Measurements from ENCODE around the gene SLC35F3. TPM values are rescaled to one million over a fixed set of nuclear protein-coding genes. Genes with fewer than 3 reads are reported as not detected.

The SLC35F3 gene
- total RNA-seq, 2 experiments from 2014 or later, result 0.08 TPM; not detected in 1

- Mint-ChIP-seq H3K36me3 (ENCODE audit: low read depth) (no peaks in the 10 kb centered on the region), H3K27me3 (peaks cover 2% of the 10 kb centered on the region), H3K4me3 (no peak overlapping the region), H3K9me3 (no peaks in the 10 kb centered on the region), H3K4me1 (ENCODE audit: low read depth) (no peaks in the 10 kb centered on the region), H3K27ac (no peak overlapping the region)
- POLR2A ChIA-PET, result no interaction called here
- Histone ChIP-seq H3K27me3 (ENCODE audit: control insufficient read depth in 1 of 2, insufficient read depth in 2 of 2, low read length in 2 of 2) (no peaks in the 10 kb centered on the region), H3K9me3 (ENCODE audit: control insufficient read depth in 1 of 2, insufficient read depth in 1 of 2, low read length in 2 of 2) (no peaks in the 10 kb centered on the region), H3K36me3 (ENCODE audit: insufficient read depth, low read length) (no peaks in the 10 kb centered on the region), H3K27ac (ENCODE audit: low read depth in 1 of 2, low read length in 2 of 2) (no peak overlapping the region), H3K4me1 (ENCODE audit: insufficient read depth, low read length) (no peaks in the 10 kb centered on the region), H3K4me3 (ENCODE audit: low read length) (no peak overlapping the region)
- DNase-seq (no peak), ATAC-seq (ENCODE audit: poor library complexity) (no peak)
- CTCF ChIA-PET, result no interaction called here
- intact Hi-C loops (cut with DNase I, micrococcal nuclease), result no loop called here
- TF ChIP-seq, protein P1, sequence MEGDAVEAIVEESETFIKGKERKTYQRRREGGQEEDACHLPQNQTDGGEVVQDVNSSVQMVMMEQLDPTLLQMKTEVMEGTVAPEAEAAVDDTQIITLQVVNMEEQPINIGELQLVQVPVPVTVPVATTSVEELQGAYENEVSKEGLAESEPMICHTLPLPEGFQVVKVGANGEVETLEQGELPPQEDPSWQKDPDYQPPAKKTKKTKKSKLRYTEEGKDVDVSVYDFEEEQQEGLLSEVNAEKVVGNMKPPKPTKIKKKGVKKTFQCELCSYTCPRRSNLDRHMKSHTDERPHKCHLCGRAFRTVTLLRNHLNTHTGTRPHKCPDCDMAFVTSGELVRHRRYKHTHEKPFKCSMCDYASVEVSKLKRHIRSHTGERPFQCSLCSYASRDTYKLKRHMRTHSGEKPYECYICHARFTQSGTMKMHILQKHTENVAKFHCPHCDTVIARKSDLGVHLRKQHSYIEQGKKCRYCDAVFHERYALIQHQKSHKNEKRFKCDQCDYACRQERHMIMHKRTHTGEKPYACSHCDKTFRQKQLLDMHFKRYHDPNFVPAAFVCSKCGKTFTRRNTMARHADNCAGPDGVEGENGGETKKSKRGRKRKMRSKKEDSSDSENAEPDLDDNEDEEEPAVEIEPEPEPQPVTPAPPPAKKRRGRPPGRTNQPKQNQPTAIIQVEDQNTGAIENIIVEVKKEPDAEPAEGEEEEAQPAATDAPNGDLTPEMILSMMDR (IDR thresholded peaks at IDR 0.05), result no peak
Measured at GRCh38 chr1:234271243-234271606, 366.7 kb downstream of the SLC35F3 start.

DNA sequence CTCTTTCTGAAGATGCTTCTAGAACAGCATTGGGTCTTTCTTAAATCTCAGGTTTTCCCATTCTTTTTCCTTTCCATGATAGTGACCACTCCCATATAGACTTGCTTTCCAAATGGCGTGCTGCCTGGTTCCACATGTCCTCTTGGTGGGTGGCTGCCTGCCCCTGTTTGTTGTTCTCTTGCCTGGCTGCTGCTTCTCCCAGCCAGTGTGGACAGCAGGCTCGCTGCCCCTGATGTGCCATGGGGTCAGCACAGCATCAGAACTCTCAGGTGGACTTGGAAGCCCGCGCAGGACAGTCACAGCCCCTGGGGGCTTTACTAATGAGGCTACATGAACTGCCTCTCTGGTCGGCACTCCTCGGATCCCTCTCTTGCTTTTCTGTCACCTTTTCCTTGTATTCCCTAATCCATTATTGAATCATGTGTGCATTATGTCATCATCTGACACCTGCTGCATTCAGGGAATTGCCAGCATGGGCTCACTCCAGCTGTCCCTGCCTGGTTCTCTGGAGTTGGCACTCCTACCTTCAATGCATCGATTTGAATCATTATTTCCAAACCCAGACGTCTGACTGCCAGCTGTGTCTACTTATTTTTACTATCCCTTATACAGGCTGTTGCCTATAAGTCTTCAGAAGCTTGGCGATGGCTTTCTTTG lies 368.3 kb downstream of the SLC35F3 start:
- DNase-seq (no peak), ATAC-seq (ENCODE audit: poor library complexity) (no peak)
- H3K27me3 ChIP-seq (ENCODE audit: control insufficient read depth in 1 of 2, insufficient read depth in 2 of 2, low read length in 2 of 2), result no peaks in the 10 kb centered on the region
- intact Hi-C loops (cut with DNase I, micrococcal nuclease), result no loop called here
- ChIA-PET CTCF (no interaction called here), POLR2A (no interaction called here)
- no peaks in the 10 kb centered on the region for H3K36me3 ChIP-seq (ENCODE audit: insufficient read depth, low read length)
- TF ChIP-seq, protein P1 (IDR thresholded peaks at IDR 0.05), result no peak
- H3K36me3 Mint-ChIP-seq (ENCODE audit: low read depth), result no peaks in the 10 kb centered on the region
- no peaks in the 10 kb centered on the region for H3K9me3 ChIP-seq (ENCODE audit: control insufficient read depth in 1 of 2, insufficient read depth in 1 of 2, low read length in 2 of 2)
- no peak overlapping the region for H3K27ac ChIP-seq (ENCODE audit: low read depth in 1 of 2, low read length in 2 of 2)
- no peak overlapping the region for H3K4me3 ChIP-seq (ENCODE audit: low read length)
- no peaks in the 10 kb centered on the region for H3K4me1 Mint-ChIP-seq (ENCODE audit: low read depth)
- H3K9me3 Mint-ChIP-seq, result no peaks in the 10 kb centered on the region
- no peaks in the 10 kb centered on the region for H3K4me1 ChIP-seq (ENCODE audit: insufficient read depth, low read length)
- H3K4me3 Mint-ChIP-seq, result no peak overlapping the region
- H3K27ac Mint-ChIP-seq, result no peak overlapping the region
- H3K27me3 Mint-ChIP-seq, result peaks cover 4% of the 10 kb centered on the region

GRCh38 chr1:234273981-234274380 lies 369.5 kb downstream of the SLC35F3 start:
- Histone ChIP-seq H3K27ac (ENCODE audit: low read depth in 1 of 2, low read length in 2 of 2) (no peak overlapping the region), H3K9me3 (ENCODE audit: control insufficient read depth in 1 of 2, insufficient read depth in 1 of 2, low read length in 2 of 2) (no peaks in the 10 kb centered on the region), H3K36me3 (ENCODE audit: insufficient read depth, low read length) (no peaks in the 10 kb centered on the region), H3K4me3 (ENCODE audit: low read length) (no peak overlapping the region), H3K4me1 (ENCODE audit: insufficient read depth, low read length) (no peaks in the 10 kb centered on the region), H3K27me3 (ENCODE audit: control insufficient read depth in 1 of 2, insufficient read depth in 2 of 2, low read length in 2 of 2) (no peaks in the 10 kb centered on the region)
- Mint-ChIP-seq H3K9me3 (no peaks in the 10 kb centered on the region), H3K36me3 (ENCODE audit: low read depth) (no peaks in the 10 kb centered on the region), H3K4me3 (no peak overlapping the region), H3K27me3 (peaks cover 4% of the 10 kb centered on the region), H3K4me1 (ENCODE audit: low read depth) (no peaks in the 10 kb centered on the region), H3K27ac (no peak overlapping the region)
- no peak for DNase-seq
- CTCF ChIA-PET, result no interaction called here
- POLR2A ChIA-PET, result no interaction called here
- TF ChIP-seq, protein P1 (IDR thresholded peaks at IDR 0.05), result no peak
- intact Hi-C loops (cut with DNase I, micrococcal nuclease), result no loop called here
- ATAC-seq (ENCODE audit: poor library complexity), result no peak

All from CD4-positive, alpha-beta T cell (primary cell).